ENCODE measurements around the gene FOXK1.

FOXK1 gene

GRCh38 chr7:4713183-4713784, 31.2 kb downstream of the FOXK1 start:
- H3K4me2 ChIP-seq (ENCODE audit: low read length) = no peak overlapping the region

GRCh38 chr7:4714161-4714700, 32.1 kb downstream of the FOXK1 start:
- no peaks in the 10 kb centered on the region for H3K27me3 ChIP-seq (ENCODE audit: low read depth, low read length)
- H3K36me3 ChIP-seq (replicated peaks; ENCODE audit: low read depth, low read length) = peaks cover 3% of the 10 kb centered on the region
- H3K27ac ChIP-seq (ENCODE audit: low read length) = no peak overlapping the region
- H3K4me2 ChIP-seq (ENCODE audit: low read length) = no peak overlapping the region
- H4K20me1 ChIP-seq (ENCODE audit: insufficient read depth, low read length) = peaks cover 22% of the 10 kb centered on the region; the same call in 1 of the 2 replicates
- H3K4me1 ChIP-seq (ENCODE audit: low read length) = no peaks in the 10 kb centered on the region
- no peak overlapping the region for H2AFZ ChIP-seq (ENCODE audit: low read depth, low read length)
- TF ChIP-seq EZH2phosphoT487 (IDR thresholded peaks at IDR 0.05; ENCODE audit: low read depth) (no peak), CTCF (IDR thresholded peaks at IDR 0.05; ENCODE audit: low read depth, low read length) (no peak)
- H3K4me3 ChIP-seq (ENCODE audit: low read length) = no peak overlapping the region
- no peaks in the 10 kb centered on the region for H3K9me3 ChIP-seq (ENCODE audit: insufficient read depth, low read length)
- H3K9ac ChIP-seq (ENCODE audit: low read length) = no peak overlapping the region
- peaks cover 93% of the 10 kb centered on the region for H3K79me2 ChIP-seq (ENCODE audit: low read length)

More at GRCh38 chr7:4713183-4713784, 31.2 kb downstream of the FOXK1 start:
- Histone ChIP-seq H3K4me3 (ENCODE audit: low read length) (no peak overlapping the region), H3K79me2 (ENCODE audit: low read length) (peaks cover 95% of the 10 kb centered on the region), H3K27me3 (ENCODE audit: low read depth, low read length) (no peaks in the 10 kb centered on the region), H3K36me3 (replicated peaks; ENCODE audit: low read depth, low read length) (peaks cover 3% of the 10 kb centered on the region), H3K9me3 (ENCODE audit: insufficient read depth, low read length) (no peaks in the 10 kb centered on the region), H2AFZ (ENCODE audit: low read depth, low read length) (no peak overlapping the region), H3K4me1 (ENCODE audit: low read length) (no peaks in the 10 kb centered on the region), H3K9ac (ENCODE audit: low read length) (no peak overlapping the region), H4K20me1 (ENCODE audit: insufficient read depth, low read length) (peaks cover 25% of the 10 kb centered on the region; the same call in 1 of the 2 replicates), H3K27ac (ENCODE audit: low read length) (no peak overlapping the region)
- no peak for TF ChIP-seq CTCF (IDR thresholded peaks at IDR 0.05; ENCODE audit: low read depth, low read length)
- no peak for TF ChIP-seq EZH2phosphoT487 (IDR thresholded peaks at IDR 0.05; ENCODE audit: low read depth)

GRCh38 chr7:4714767-4715409, 32.8 kb downstream of the FOXK1 start:
- Histone ChIP-seq H2AFZ (ENCODE audit: low read depth, low read length) (no peak overlapping the region), H3K4me2 (ENCODE audit: low read length) (no peak overlapping the region), H3K79me2 (ENCODE audit: low read length) (peaks cover 86% of the 10 kb centered on the region), H3K27me3 (ENCODE audit: low read depth, low read length) (no peaks in the 10 kb centered on the region), H3K9me3 (ENCODE audit: insufficient read depth, low read length) (no peaks in the 10 kb centered on the region), H3K4me1 (ENCODE audit: low read length) (peaks cover 3% of the 10 kb centered on the region), H3K4me3 (ENCODE audit: low read length) (no peak overlapping the region), H4K20me1 (ENCODE audit: insufficient read depth, low read length) (peaks cover 16% of the 10 kb centered on the region; the same call in 1 of the 2 replicates), H3K9ac (ENCODE audit: low read length) (no peak overlapping the region), H3K36me3 (replicated peaks; ENCODE audit: low read depth, low read length) (peaks cover 3% of the 10 kb centered on the region), H3K27ac (ENCODE audit: low read length) (no peak overlapping the region)
- TF ChIP-seq CTCF (IDR thresholded peaks at IDR 0.05; ENCODE audit: low read depth, low read length) = no peak
- TF ChIP-seq EZH2phosphoT487 (IDR thresholded peaks at IDR 0.05; ENCODE audit: low read depth) = no peak

GRCh38 chr7:4715410-4715776, 33.3 kb downstream of the FOXK1 start:
- no peak overlapping the region for H3K4me3 ChIP-seq (ENCODE audit: low read length)
- no peak overlapping the region for H3K4me2 ChIP-seq (ENCODE audit: low read length)
- H2AFZ ChIP-seq (ENCODE audit: low read depth, low read length) = no peak overlapping the region
- peaks cover 87% of the 10 kb centered on the region for H3K79me2 ChIP-seq (ENCODE audit: low read length)
- H3K4me1 ChIP-seq (ENCODE audit: low read length) = peaks cover 8% of the 10 kb centered on the region
- peaks cover 3% of the 10 kb centered on the region for H3K36me3 ChIP-seq (replicated peaks; ENCODE audit: low read depth, low read length)
- peaks cover 17% of the 10 kb centered on the region for H4K20me1 ChIP-seq (ENCODE audit: insufficient read depth, low read length)
- no peak for TF ChIP-seq CTCF (IDR thresholded peaks at IDR 0.05; ENCODE audit: low read depth, low read length)
- TF ChIP-seq EZH2phosphoT487 (IDR thresholded peaks at IDR 0.05; ENCODE audit: low read depth) = no peak
- no peak overlapping the region for H3K9ac ChIP-seq (ENCODE audit: low read length)
- no peaks in the 10 kb centered on the region for H3K9me3 ChIP-seq (ENCODE audit: insufficient read depth, low read length)
- no peaks in the 10 kb centered on the region for H3K27me3 ChIP-seq (ENCODE audit: low read depth, low read length)
- H3K27ac ChIP-seq (ENCODE audit: low read length) = no peak overlapping the region
